Keratinocyte (primary cell): Measurements from ENCODE around the gene CPEB2. TPM values are rescaled to one million over a fixed set of nuclear protein-coding genes. Genes with fewer than 3 reads are reported as not detected.

Experiments used
- DNase-seq: peaks from one replicate; pipeline ENCODE4 v3.0.0-alpha.2; 2011; ENCODE audit warnings: low read depth, missing footprints, low spot score
- FAIRE-seq: peaks from 2 replicates; lab custom pipeline; 2011; peaks lifted over from hg19 to GRCh38; lab: Jason Lieb, UNC
- H2AFZ ChIP-seq: 2 replicates; pipeline ENCODE4 v1.6.0; 2012; ENCODE audit warnings: low read length, control low read depth, inconsistent platforms; ENCODE audit not compliant: control insufficient read depth
- H3K27ac ChIP-seq: 2 replicates; pipeline ENCODE4 v1.5.1; 2011; ENCODE audit warnings: low read length; ENCODE audit not compliant: control insufficient read depth, insufficient read depth
- H3K27me3 ChIP-seq: 3 replicates; pipeline ENCODE4 v1.6.0; 2011; ENCODE audit warnings: low read length; ENCODE audit not compliant: control insufficient read depth, insufficient read depth; ENCODE audit errors: extremely low read depth
- H3K36me3 ChIP-seq, 2 experiments: 2 replicates in 1 of 2; 3 replicates in 1 of 2; pipeline ENCODE4 v1.5.1; 2011; ENCODE audit warnings: low read length in 2 of 2, mild to moderate bottlenecking in 1 of 2; ENCODE audit not compliant: control insufficient read depth in 2 of 2, insufficient read depth in 2 of 2; ENCODE audit errors: extremely low read depth in 1 of 2
- H3K4me1 ChIP-seq: 3 replicates; pipeline ENCODE4 v1.5.1; 2011; ENCODE audit warnings: low read length; ENCODE audit not compliant: control insufficient read depth, insufficient read depth; ENCODE audit errors: extremely low read depth
- H3K4me2 ChIP-seq: 3 replicates; pipeline ENCODE4 v1.6.0; 2011; ENCODE audit warnings: low read depth, low read length; ENCODE audit not compliant: control insufficient read depth, insufficient read depth; ENCODE audit errors: extremely low read depth
- H3K4me3 ChIP-seq, 3 experiments: fragments of 200-600 bp in 1 of 3; sonication (generic) in 1 of 3; 2 replicates in 2 of 3; 3 replicates in 1 of 3; pipeline ENCODE4 v1.5.1; 2011 to 2016; ENCODE audit warnings: low read length in 3 of 3, mild to moderate bottlenecking in 3 of 3, control low read depth in 2 of 3, inconsistent platforms in 1 of 3, low read depth in 1 of 3, mixed read lengths in 1 of 3, mixed run types in 1 of 3, moderate library complexity in 1 of 3; ENCODE audit not compliant: control insufficient read depth in 2 of 3, insufficient read depth in 2 of 3; ENCODE audit errors: extremely low read depth in 1 of 3
- H3K79me2 ChIP-seq: 2 replicates; pipeline ENCODE4 v1.6.0; 2012; ENCODE audit warnings: low read length; ENCODE audit not compliant: control insufficient read depth, insufficient read depth
- H3K9ac ChIP-seq: 3 replicates; pipeline ENCODE4 v1.6.0; 2011; ENCODE audit warnings: low read length; ENCODE audit not compliant: control insufficient read depth, insufficient read depth; ENCODE audit errors: extremely low read depth
- H3K9me1 ChIP-seq: 3 replicates; pipeline ENCODE4 v1.6.0; 2011; ENCODE audit warnings: low read length; ENCODE audit not compliant: control insufficient read depth, insufficient read depth; ENCODE audit errors: extremely low read depth
- H3K9me3 ChIP-seq: 2 replicates; pipeline ENCODE4 v1.5.1; 2012; ENCODE audit warnings: low read depth, low read length; ENCODE audit not compliant: control insufficient read depth
- H4K20me1 ChIP-seq: 3 replicates; pipeline ENCODE4 v1.6.0; 2011; ENCODE audit warnings: low read length; ENCODE audit not compliant: control insufficient read depth, insufficient read depth; ENCODE audit errors: extremely low read depth
- EZH2 ChIP-seq: IDR thresholded peaks from one replicate; pipeline ENCODE4 v1.6.1; 2012; ENCODE audit warnings: inconsistent platforms, mild to moderate bottlenecking, low read length, moderate library complexity
- dilution Hi-C: fragments of 300-500 bp; cut with MboI; formaldehyde crosslinking; loops from one replicate; pipeline ENCODE4 v1.7.0; 2020; ENCODE audit warnings: low sequenced_read_pairs; ENCODE audit not compliant: extremely low pct_ligation_motif_present
- polyA plus RNA-seq, 5 experiments: library from polyadenylated mRNA; depleted of rRNA in 3 of 5; stranded (reverse) in 3 of 5; stranded (forward) in 1 of 5; unstranded in 1 of 5; fragments of >200 nt; gene quantifications; 1 replicate in 1 of 5; 2 replicates in 3 of 5; 3 replicates in 1 of 5; pipeline versions ENCODE4 v1.2.1 to v1.2.3, GENCODE V29; 2011 to 2012; ENCODE audit warnings: missing spikeins in 2 of 5, low read depth in 1 of 5, low replicate concordance in 1 of 5
- TF ChIP-seq, protein P1 (sequence below), 3 experiments: IDR thresholded peaks in 1 of 3; conservative IDR thresholded peaks in 1 of 3; optimal IDR thresholded peaks in 1 of 3; 2 replicates in 2 of 3; 3 replicates in 1 of 3; pipeline versions ENCODE3 to v1.5.1; 2011; ENCODE audit warnings: low read length in 3 of 3, mild to moderate bottlenecking in 3 of 3, moderate library complexity in 2 of 3, control low read depth in 1 of 3, inconsistent platforms in 1 of 3; ENCODE audit not compliant: insufficient read depth in 2 of 3; ENCODE audit errors: extremely low read depth in 1 of 3

The CPEB2 gene
- polyA plus RNA-seq, 1 donor (not counting 4 experiments of a cell fraction or from before 2014, with no cell fraction given): 15.1 TPM

GRCh38 chr4:15001248-15001868 is 923 bp upstream of the CPEB2 start:
- no peaks in the 10 kb centered on the region for H3K9me3 ChIP-seq
- peaks cover 29% of the 10 kb centered on the region for H3K79me2 ChIP-seq
- H3K4me1 ChIP-seq: peaks cover 14% of the 10 kb centered on the region
- H3K36me3 ChIP-seq: no peaks in the 10 kb centered on the region
- H3K9me1 ChIP-seq: no peaks in the 10 kb centered on the region
- peak overlapping the region; percentile 97 for H3K4me2 ChIP-seq
- peak overlapping the region; percentile 80 for H2AFZ ChIP-seq
- H3K4me3 ChIP-seq: peak overlapping the region; percentile 85 to 96 (median 88)
- TF ChIP-seq, protein P1, sequence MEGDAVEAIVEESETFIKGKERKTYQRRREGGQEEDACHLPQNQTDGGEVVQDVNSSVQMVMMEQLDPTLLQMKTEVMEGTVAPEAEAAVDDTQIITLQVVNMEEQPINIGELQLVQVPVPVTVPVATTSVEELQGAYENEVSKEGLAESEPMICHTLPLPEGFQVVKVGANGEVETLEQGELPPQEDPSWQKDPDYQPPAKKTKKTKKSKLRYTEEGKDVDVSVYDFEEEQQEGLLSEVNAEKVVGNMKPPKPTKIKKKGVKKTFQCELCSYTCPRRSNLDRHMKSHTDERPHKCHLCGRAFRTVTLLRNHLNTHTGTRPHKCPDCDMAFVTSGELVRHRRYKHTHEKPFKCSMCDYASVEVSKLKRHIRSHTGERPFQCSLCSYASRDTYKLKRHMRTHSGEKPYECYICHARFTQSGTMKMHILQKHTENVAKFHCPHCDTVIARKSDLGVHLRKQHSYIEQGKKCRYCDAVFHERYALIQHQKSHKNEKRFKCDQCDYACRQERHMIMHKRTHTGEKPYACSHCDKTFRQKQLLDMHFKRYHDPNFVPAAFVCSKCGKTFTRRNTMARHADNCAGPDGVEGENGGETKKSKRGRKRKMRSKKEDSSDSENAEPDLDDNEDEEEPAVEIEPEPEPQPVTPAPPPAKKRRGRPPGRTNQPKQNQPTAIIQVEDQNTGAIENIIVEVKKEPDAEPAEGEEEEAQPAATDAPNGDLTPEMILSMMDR (optimal IDR thresholded peaks at IDR 0.05 in 1 of 3, IDR thresholded peaks at IDR 0.05 in 1 of 3, conservative IDR thresholded peaks at IDR 0.05 in 1 of 3; ENCODE audit: extremely low read depth in 1 of 3, insufficient read depth in 2 of 3, low read length in 3 of 3): no peak
- no peak for TF ChIP-seq EZH2
- H3K9ac ChIP-seq: peak overlapping the region; percentile 96
- dilution Hi-C loops: no loop called here
- DNase-seq (peak; percentile 83), FAIRE-seq (peak; percentile 23)
- no peaks in the 10 kb centered on the region for H3K27me3 ChIP-seq
- H4K20me1 ChIP-seq: no peaks in the 10 kb centered on the region
- H3K27ac ChIP-seq: peak overlapping the region; percentile 98

DNA sequence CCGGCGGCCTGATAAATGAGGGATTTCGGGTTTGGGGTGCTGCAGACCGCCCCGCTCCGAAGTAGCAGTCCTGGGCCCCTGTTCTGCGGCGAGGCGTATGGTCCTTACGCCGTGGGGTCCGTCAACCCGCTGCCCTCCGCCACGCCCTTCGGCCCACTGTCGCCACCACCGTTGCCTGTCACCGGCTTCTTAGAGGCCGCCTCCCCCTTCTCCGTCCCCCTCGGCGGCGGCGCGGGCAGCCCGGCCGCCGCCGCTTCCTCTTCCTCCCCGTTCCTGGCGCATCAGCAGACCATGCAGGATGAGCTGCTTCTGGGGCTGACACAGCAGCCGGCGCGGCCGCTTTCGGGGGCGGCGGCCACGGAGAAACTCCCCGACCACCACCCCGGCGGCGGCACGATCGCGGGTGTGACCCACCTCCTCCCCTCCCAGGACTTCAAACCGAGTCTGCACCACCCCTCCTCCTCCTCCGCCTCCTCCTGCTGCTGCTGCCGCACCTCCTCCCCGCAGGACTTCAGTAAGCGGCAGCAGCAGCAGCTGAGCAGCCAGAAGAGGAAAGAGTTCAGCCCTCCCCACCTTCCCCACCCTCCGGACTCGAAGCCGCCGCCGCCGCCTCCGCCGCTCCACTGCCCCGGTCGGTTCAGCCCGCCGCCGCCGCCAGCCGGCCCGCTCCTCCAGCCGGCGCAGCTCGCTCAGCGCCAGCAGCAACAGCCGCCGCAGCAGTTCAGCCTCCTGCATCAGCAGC is 549 bp downstream of the CPEB2 start:
- H2AFZ ChIP-seq: peak overlapping the region; percentile 56
- H3K9ac ChIP-seq: peak overlapping the region; percentile 96
- TF ChIP-seq, protein P1 (optimal IDR thresholded peaks at IDR 0.05 in 1 of 3, IDR thresholded peaks at IDR 0.05 in 1 of 3, conservative IDR thresholded peaks at IDR 0.05 in 1 of 3; ENCODE audit: extremely low read depth in 1 of 3, insufficient read depth in 2 of 3, low read length in 3 of 3): no peak
- TF ChIP-seq EZH2: no peak
- H4K20me1 ChIP-seq: peaks cover 4% of the 10 kb centered on the region
- no peak for FAIRE-seq
- H3K36me3 ChIP-seq: peaks cover 0 to 2% of the 10 kb centered on the region in 2 experiments
- H3K4me2 ChIP-seq: peak overlapping the region; percentile 69
- H3K9me3 ChIP-seq: no peaks in the 10 kb centered on the region
- peaks cover 40% of the 10 kb centered on the region for H3K79me2 ChIP-seq
- peak overlapping the region; percentile 98 for H3K27ac ChIP-seq
- peaks cover 14% of the 10 kb centered on the region for H3K4me1 ChIP-seq
- peak overlapping the region; percentile 85 to 96 (median 88) for H3K4me3 ChIP-seq
- dilution Hi-C loops: no loop called here
- no peak for DNase-seq
- H3K27me3 ChIP-seq: no peaks in the 10 kb centered on the region
- H3K9me1 ChIP-seq: no peaks in the 10 kb centered on the region
